Mucosa of descending colon (tissue), 3 donors: ENCODE data around the gene ANO9. TPM values are rescaled to one million over a fixed set of nuclear protein-coding genes. Genes with fewer than 3 reads are reported as not detected.

Experiments
- ATAC-seq: fragments of 200-7000 bp; cut with Tn5 transposase; one replicate; pipeline ENCODE4 v1.9.1; 2020; ENCODE audit warnings: mild to moderate bottlenecking, moderate library complexity
- DNase-seq, 3 donors: peaks; one replicate each; pipeline ENCODE4 v3.0.0-alpha.2; 2020
- H3K36me3 ChIP-seq: fragments of 200-600 bp; one replicate; pipeline ENCODE4 v1.8.0; 2021; ENCODE audit warnings: low read depth, mild to moderate bottlenecking
- H3K4me1 ChIP-seq: fragments of 200-600 bp; one replicate; pipeline ENCODE4 v1.8.0; 2021; ENCODE audit warnings: low read depth, mild to moderate bottlenecking
- H3K4me3 ChIP-seq: fragments of 200-600 bp; one replicate; pipeline ENCODE4 v1.8.0; 2021; ENCODE audit warnings: mild to moderate bottlenecking
- H3K9me3 ChIP-seq: fragments of 200-600 bp; one replicate; pipeline ENCODE4 v1.8.0; 2021; ENCODE audit warnings: mild to moderate bottlenecking
- CTCF ChIP-seq: fragments of 200-600 bp; IDR thresholded peaks from one replicate; pipeline ENCODE4 v1.8.0; 2022; ENCODE audit warnings: antibody characterized with exemption, mild to moderate bottlenecking
- intact Hi-C, 2 donors: fragments of 100-400 bp; cut with DNase I in 1 of 2; cut with micrococcal nuclease in 1 of 2; formaldehyde crosslinking; loops; one replicate each; pipeline versions ENCODE4 v1.11.0 to v1.11.1; 2022; cut with DNase I, micrococcal nuclease
- total RNA-seq, 3 donors: library from RNA; stranded (reverse); fragmentation: NEBNext Ultra II Directional in 2 of 3; extraction: Animal tissue kit (Norgen Biotek cat#: 25700) in 2 of 3; gene quantifications; one replicate each; pipeline versions ENCODE4 v1.2.1 to v1.2.4, GENCODE V29; 2021 to 2023
- donor health status: DM: no; HTN: no; CAD: no; lungs with moderate emphysema.
- donor health status: DM: no; HTN: no; CAD: no.
- donor health status: DM: no; HTN: yes; CAD: no.

Gene ANO9
- total RNA-seq, 3 donors from 2014 or later: 85.2 to 179 (median 131) TPM

GRCh38 chr11:380996-381395 lies 60.8 kb downstream of the ANO9 start:
- Histone ChIP-seq H3K4me1 (no peaks in the 10 kb centered on the region), H3K36me3 (no peaks in the 10 kb centered on the region), H3K4me3 (no peak overlapping the region), H3K9me3 (peaks cover 3% of the 10 kb centered on the region)
- TF ChIP-seq CTCF: no peak
- ATAC-seq (no peak), DNase-seq (peak in 1 of 3 donors; percentile 29)
- intact Hi-C loops: no loop called here

GRCh38 chr11:380491-380890 lies 61.3 kb downstream of the ANO9 start:
- ATAC-seq: no peak

GRCh38 chr11:380095-380480 lies 61.7 kb downstream of the ANO9 start:
- H3K4me1 ChIP-seq: no peaks in the 10 kb centered on the region
- H3K36me3 ChIP-seq: no peaks in the 10 kb centered on the region
- no peaks in the 10 kb centered on the region for H3K9me3 ChIP-seq
- H3K4me3 ChIP-seq: no peak overlapping the region
- intact Hi-C loops: no loop called here
- DNase-seq (peak in 1 of 3 donors; percentile 46), ATAC-seq (no peak)
- TF ChIP-seq CTCF: no peak

More at GRCh38 chr11:380491-380890, 61.3 kb downstream of the ANO9 start:
- intact Hi-C loops: no loop called here
- TF ChIP-seq CTCF: no peak
- no peak for DNase-seq
- Histone ChIP-seq H3K36me3 (no peaks in the 10 kb centered on the region), H3K9me3 (no peaks in the 10 kb centered on the region), H3K4me3 (no peak overlapping the region), H3K4me1 (no peaks in the 10 kb centered on the region)

- no peak for TF ChIP-seq CTCF
- DNase-seq (peak in 1 of 3 donors; percentile 36), ATAC-seq (no peak)
- intact Hi-C loops: no loop called here
- Histone ChIP-seq H3K36me3 (no peaks in the 10 kb centered on the region), H3K4me3 (no peak overlapping the region), H3K4me1 (no peaks in the 10 kb centered on the region), H3K9me3 (no peaks in the 10 kb centered on the region)
Observed at GRCh38 chr11:379205-380094, 62.4 kb downstream of the ANO9 start.

- ATAC-seq (peak; percentile 8), DNase-seq (peak in 1 of 3 donors; percentile 36)
- no peak for TF ChIP-seq CTCF
Observed at GRCh38 chr11:377883-378500, 63.8 kb downstream of the ANO9 start.

More at GRCh38 chr11:377883-378500, 63.8 kb downstream of the ANO9 start:
- Histone ChIP-seq H3K9me3 (no peaks in the 10 kb centered on the region), H3K4me3 (no peak overlapping the region), H3K36me3 (no peaks in the 10 kb centered on the region), H3K4me1 (no peaks in the 10 kb centered on the region)
- intact Hi-C loops: no loop called here
